DMS153 treated with DMSO at 0.1 percent for 48 hours (cell line): ENCODE results near the gene DLD.
"Not testable (repeated sequence)": the region's sequence is repeated elsewhere in the genome, so short reads cannot be mapped to it uniquely, and the experiment has no call there.

Source experiments
- DNase-seq: peaks from one replicate; lab custom pipeline; 2025; ENCODE audit not compliant: unreplicated experiment; lab: John Stamatoyannopoulos, UW

Gene DLD

GRCh38 chr7:107890962-107891635 is at the start of gene DLD:
TSS of gene DLD (plus strand) at chr7:107891183. CDS start at chr7:107891251, 68 bp downstream.
- peak; percentile 67 for DNase-seq

GRCh38 chr7:107842213-107842612 is 48.8 kb upstream of the DLD start:
- DNase-seq: no peak

- DNase-seq: no peak
These were observed 47.8 kb upstream of the DLD start for GRCh38 chr7:107843184-107843583.

GRCh38 chr7:107846324-107846723 is 44.7 kb upstream of the DLD start:
- no peak for DNase-seq

GRCh38 chr7:107847168-107847835 is 43.7 kb upstream of the DLD start:
- DNase-seq: no peak

GRCh38 chr7:107847836-107848175 is 43.2 kb upstream of the DLD start:
- DNase-seq: not testable (repeated sequence)

- not testable (repeated sequence) for DNase-seq
These were observed 42.8 kb upstream of the DLD start for GRCh38 chr7:107848211-107848610.

- DNase-seq: no peak
These were observed 40.8 kb upstream of the DLD start for GRCh38 chr7:107850216-107850615.

GRCh38 chr7:107850643-107851042 is 40.3 kb upstream of the DLD start:
- DNase-seq: no peak

GRCh38 chr7:107854454-107854853 is 36.5 kb upstream of the DLD start:
- no peak for DNase-seq

- no peak for DNase-seq
These were observed 36.0 kb upstream of the DLD start for GRCh38 chr7:107854989-107855388.

GRCh38 chr7:107856806-107857540 is 34.0 kb upstream of the DLD start:
- DNase-seq: no peak

- no peak for DNase-seq
These were observed 33.5 kb upstream of the DLD start for GRCh38 chr7:107857541-107857912.

- no peak for DNase-seq
These were observed 32.7 kb upstream of the DLD start for GRCh38 chr7:107858280-107858679.

GRCh38 chr7:107860279-107860961 is 30.6 kb upstream of the DLD start:
- no peak for DNase-seq

- DNase-seq: no peak
These were observed 29.9 kb upstream of the DLD start for GRCh38 chr7:107860981-107861652.

- no peak for DNase-seq
These were observed 24.8 kb upstream of the DLD start for GRCh38 chr7:107865956-107866775.

GRCh38 chr7:107867858-107868466 is 23.0 kb upstream of the DLD start:
- no peak for DNase-seq

GRCh38 chr7:107870427-107871000 is 20.5 kb upstream of the DLD start:
- DNase-seq: no peak
